NCI-H128 (cell line): ENCODE measurements around the gene TMEM134.

ENCODE experiments used
- DNase-seq: peaks from one replicate; lab custom pipeline; 2025; ENCODE audit not compliant: unreplicated experiment; lab: John Stamatoyannopoulos, UW

The TMEM134 gene

DNA sequence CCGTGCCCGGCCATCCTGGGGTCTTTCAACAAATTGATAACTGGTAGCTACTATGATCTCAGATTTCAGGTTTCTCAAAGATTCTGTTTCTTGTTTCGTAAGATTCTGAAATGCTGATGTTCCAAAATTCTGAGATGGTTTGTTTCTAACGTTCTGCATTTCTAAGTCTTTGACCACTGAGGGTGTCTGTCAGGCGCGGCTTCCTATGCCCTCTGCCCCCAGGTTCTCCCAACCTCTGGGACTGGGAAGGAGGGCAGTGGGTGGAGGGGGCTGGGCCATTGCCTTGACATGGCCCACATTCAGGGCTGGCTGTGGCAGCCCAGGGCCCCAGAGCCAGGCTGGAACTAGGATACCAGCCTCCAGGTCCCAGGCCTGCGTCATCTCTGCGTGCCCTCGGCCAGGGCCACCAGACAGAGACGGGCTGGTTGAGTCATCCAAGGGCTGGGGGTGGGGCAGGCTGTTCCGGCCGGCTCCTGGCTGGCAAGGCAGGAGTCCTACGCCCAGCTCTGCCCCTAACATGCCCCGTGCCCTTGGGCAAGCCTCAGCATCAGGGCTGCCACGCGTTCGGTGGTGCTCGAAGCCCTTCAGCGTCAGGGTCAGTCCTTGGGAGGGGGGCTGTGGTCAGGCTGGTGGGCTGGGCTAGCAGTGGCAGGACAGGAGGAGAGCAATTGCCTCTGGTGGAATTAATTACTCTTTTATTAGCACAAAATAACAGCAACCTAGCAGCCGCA is 5.2 kb downstream of the TMEM134 start:
- DNase-seq: no peak

DNA sequence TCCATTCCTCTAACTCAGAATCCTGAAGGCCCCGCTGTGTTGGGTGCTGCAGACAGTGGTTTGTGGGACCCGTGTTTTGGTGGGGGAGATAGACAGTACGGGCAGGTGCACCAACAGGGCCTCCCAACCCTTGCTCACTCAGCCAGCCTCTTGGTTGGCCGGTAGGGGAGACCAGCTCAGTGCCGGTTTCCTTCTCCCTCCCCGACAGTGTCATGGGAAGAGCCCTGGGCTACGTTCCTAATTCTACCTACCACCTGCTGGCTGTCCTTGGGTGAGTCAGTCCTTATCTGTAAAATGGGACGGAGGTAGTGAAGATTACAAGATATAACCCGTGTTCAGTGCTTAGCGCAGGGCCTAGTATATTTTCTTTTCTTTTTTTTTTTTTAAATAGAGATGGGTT is 5.9 kb downstream of the TMEM134 start:
- no peak for DNase-seq

DNA sequence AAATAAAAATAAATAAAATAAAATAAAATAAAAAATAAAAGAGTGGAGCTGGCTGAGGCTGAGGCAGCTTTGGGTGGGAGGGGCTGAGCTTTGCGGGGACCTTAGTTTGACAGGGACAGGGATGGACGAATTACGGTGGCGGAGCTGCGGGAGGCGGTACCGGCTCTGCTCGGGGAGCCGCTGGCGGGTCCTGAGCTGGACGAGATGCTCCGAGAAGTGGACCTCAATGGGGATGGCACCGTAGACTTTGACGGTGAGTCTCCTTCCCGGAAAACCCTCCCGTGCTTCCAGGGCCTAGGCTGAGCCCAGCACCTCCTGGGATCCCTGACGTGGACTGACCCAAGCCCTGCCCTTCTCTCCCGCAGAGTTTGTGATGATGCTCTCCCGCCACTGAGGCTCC is 10.8 kb downstream of the TMEM134 start:
- DNase-seq: no peak

DNA sequence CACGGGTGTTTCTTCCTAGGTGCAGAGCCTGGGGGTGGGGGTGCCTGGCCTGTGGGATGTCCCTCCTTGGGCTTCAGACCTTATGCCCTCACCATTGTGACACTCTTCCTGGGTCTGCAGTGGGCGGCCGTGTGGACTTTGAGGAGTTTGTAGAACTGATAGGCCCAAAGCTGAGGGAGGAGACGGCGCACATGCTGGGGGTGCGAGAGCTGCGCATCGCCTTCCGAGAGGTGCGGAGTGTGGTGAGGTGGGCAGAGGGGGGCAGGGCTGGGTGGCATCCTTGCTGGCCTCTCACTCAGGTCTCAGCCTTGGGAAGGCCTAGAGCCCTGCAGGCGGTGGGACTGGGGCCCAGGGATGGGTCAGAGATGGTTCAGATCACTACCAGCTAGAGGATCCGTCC is 11.6 kb downstream of the TMEM134 start:
- no peak for DNase-seq

DNA sequence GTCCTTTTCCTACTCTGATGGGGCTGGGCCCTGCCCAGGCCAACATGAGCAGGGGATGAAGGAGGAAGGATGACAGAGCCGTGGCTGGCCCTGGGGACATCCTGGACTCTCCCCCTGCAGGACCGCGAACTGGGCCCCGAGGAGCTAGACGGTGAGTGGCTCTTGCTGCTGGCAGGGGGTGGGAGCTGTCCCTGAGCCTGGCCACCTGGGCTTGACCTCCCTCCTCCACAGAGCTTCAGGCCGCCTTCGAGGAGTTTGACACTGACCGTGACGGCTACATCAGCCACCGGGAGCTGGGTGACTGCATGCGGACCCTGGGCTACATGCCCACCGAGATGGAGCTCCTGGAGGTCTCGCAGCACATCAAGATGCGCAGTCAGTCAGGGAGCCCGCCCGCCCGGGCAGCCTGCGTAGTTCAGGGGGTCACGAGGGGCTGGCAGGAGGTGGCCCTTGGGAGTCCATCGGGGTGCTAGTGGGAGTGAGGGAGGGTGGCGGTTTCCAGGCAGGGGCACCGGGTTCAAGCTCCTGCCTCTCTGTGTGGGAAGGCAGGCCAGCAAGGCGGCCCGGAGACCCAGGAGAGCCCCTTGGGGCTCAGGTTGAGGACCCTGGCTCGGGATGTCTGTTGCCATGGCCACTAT is 12.9 kb downstream of the TMEM134 start:
- no peak for DNase-seq

DNA sequence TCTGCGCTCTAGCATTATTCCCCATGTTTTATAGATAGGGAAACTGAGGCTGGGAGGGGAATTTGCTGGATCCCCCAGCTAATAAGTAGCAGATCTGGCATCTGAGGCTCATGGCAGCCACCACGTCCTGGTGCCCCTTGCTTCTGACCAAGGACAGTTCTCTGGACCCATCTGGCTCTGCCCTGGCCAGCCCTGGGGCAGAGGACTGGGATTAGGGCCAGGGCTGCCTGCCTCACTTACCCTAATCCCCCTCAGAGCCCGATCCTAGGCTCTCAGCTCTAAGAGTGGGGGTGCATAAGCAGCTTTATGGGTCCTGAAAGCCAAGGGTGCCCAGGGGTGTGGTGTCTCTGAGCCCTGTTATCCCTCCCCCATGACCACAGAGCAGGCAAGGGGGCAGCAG is 14.0 kb downstream of the TMEM134 start, which contains the start of gene CABP4:
TSS of gene CABP4 (plus strand) at position 301 of the 400 bp plus-strand sequence. CDS start at position 371, 70 bp downstream.
- no peak for DNase-seq

DNA sequence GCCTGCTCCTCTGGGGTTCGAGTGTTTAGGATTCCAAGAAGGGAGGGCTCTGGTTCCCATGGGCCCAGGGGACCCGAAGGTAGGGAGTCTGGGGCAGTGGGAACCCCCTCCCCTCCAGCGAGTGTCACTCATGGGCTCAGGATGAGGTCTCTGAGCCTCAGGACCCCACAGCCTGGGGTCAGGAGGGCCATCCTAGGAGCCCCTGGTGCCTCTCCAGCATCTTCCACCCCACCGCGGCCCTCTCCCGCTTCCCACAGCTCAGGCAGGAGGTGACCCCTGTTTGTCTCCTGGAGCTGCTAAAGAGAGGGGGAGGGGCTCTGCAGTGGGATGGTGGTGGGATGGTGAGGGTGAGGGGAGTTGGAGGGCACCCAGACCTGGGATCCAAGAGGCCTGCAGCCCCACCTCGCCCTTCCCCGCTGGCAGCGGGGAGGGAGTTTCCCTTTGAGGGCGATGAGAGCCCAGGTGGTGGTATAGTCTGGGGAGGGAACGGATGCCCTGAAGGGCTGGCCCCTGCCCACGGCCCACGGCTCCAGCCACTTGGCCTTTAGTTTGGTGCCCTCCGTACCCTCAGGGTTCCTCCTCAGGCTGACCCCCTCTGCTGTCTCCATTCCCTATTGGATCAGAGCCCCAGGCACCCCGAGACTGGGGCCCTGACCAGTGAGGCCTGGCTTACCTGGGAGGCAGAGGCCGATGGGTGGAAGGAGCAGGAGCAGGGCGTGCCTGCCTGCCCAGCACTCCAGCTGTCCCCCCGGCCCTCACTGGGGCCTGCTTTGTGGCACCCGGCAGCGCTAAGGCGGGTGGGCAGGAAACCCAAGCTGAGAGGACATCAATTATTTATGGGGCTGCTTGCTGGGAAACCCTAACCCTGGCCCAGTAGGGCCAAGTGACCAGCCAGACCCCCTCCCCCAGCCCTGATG is 15.0 kb downstream of the TMEM134 start:
- DNase-seq: no peak

DNA sequence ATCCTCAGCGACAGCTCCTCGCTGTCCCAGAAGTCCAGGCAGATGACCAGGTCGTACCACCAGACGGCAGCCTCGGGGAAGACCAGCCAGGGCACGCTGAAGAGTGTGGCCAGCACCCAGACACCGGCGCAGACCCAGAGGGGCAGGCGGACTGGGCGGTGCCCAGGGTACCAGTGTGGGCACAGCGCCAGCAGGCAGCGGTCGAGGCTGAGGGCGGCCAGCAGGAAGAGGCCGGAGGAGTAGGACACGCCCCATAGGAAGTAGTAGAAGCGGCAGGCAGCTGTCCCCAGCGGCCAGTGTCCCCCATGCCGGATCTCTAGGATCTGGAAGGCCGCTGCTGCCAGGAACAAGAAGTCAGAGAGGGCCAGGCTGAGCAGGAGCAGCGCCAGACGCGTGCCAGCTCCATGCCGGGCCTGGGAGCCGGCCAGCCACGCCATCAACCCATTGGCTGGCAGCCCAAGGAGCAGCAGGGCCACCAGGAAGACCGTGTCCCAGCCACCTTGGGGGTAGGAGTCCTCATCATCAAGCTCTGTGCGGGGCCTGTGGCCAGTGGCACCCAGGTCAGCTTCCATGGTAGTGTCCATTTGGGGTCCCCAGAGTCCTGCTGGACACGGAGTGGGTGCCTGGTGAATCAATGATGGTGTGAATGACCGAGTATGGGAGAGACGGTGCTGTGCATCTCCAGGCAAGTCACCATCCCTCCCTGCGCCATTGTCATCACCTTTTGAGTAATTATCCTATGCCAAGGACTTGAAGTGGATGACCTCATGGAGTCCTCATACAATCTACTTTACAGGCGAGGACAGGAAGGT is 16.7 kb downstream of the TMEM134 start, which contains the start of gene GPR152:
TSS of gene GPR152 (minus strand) at position 589 of the 812 bp plus-strand sequence. CDS start at position 584, 5 bp downstream.
- no peak for DNase-seq

DNA sequence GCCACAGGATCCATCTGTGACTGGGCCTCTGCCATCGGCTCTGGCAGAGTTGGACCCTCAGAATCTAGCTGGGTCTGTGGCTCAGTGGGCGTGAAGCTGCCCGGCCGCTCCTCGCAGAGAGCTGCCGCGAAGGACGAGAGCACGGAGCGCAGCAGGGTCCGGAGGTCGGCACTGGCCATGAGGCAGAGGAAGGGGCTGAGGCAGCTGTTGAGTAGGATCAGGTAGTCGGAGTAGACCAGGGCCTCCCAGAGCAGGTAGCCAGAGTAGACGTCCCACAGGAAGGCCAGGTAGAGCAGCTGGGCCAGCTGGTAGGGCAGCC is 17.4 kb downstream of the TMEM134 start:
- DNase-seq: no peak

DNA sequence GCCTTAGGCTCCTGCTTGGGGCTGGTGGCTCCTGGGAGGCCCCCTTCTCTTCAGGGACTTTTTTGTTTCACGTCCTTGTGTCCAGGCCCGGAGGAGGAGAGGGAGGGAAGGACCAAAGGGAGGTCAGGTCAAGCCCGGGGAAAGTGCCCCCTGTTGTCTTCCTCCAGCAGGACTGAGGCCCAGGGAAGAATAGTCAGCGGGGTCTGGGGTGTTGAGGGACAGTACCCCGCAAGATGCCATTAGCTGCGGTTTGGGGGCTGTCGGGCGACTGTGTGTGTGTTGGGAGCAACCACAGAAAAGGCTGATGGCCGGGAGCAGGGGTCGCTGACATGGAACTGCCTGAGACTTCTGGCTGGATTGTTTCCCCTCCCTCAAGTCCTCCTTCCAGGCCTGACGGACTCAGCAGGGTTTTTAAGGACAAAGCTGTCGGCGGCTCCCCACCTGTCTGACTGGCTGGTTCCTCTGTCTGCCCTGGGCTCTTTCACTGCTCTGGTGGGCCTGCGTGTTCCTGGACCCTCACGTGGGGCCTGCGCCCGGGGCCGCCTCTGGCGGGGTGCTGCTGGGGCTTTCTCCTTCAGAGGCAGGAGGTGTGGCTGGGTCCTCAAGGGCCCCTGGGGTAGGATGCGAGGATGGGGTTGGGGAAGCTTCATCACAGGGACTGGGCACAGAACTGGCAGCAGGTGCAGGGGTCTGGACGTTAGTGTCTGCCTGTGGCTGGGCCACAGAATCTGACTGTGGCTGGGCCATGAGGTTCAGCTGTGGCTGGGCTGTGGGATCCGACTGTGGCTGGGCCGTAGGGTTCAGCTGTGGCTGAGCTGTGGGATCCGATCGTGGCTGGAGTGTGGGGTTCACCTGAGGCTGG is 18.0 kb downstream of the TMEM134 start:
- DNase-seq: no peak

DNA sequence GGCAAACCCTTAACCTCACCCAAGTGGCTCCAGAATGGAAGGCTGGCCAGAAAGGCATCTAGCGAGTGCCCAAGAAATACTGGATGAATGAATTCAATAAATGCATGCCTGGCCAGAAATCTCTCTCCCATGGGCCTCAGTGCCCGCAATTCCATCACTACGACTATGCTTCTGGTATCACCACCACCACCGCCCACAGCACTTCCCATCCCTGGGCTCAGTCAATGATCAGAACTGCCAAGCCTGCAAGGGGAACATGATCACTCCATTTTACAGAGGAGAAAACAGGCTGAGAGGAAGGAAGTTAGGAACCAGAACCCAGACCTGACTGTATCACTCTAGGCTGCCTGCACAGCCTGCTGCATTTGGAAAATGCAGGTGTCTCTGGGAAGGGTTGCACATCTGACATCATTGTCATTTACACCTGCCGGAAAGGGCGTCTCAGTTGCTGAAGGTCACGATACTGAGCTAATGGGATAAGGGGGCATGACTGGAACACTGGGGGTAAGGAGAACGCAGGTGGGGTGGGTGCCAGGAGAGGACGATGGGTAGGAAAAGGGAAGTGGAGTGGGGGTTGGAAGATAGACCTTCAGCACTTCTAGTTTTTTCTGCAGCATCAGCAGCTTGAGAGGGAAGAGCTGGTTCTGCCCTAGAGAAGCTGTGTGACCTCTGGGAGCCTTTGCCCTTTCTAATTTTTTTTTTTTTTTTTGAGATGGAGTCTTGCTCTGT is 19.8 kb downstream of the TMEM134 start:
- no peak for DNase-seq

DNA sequence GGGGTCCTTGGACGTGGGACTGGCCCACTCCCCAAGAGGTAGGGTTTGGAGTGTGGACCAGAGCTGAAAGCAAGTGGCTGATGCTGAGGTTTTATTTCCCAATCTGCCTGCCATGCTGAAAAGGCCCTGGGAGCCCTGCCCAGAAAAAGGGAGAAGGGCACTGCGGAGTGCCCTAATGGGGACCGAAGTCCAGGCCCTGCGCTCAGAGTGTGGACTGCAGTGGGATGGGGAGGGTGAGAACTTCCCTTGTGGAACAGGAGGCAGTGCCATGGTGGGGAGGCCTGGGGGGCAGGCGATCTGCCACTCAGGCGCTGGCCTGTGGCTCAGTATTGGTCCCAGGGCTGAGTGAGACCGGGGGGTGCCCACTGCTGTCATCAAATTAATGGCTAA is 20.8 kb downstream of the TMEM134 start:
- DNase-seq: no peak

DNA sequence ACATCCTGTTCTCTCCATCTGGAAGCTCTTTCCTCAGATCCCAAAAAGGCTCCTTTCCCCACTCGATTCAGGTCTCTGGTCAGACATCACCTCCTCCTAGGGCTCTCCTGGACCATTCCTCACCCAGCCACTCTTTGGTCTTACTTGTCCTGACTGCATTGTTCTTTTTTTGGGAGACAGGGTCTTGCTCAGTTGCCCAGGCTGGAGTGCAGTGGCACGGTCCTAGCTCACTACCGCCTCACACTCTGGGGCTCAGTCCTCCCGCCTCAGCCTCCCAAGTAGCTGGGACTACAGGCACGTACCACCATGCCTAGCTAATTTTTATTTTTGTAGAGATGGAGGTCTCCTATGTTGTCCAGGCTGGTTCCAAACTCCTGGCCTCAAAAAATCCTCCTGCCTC is 23.5 kb downstream of the TMEM134 start:
- no peak for DNase-seq

DNA sequence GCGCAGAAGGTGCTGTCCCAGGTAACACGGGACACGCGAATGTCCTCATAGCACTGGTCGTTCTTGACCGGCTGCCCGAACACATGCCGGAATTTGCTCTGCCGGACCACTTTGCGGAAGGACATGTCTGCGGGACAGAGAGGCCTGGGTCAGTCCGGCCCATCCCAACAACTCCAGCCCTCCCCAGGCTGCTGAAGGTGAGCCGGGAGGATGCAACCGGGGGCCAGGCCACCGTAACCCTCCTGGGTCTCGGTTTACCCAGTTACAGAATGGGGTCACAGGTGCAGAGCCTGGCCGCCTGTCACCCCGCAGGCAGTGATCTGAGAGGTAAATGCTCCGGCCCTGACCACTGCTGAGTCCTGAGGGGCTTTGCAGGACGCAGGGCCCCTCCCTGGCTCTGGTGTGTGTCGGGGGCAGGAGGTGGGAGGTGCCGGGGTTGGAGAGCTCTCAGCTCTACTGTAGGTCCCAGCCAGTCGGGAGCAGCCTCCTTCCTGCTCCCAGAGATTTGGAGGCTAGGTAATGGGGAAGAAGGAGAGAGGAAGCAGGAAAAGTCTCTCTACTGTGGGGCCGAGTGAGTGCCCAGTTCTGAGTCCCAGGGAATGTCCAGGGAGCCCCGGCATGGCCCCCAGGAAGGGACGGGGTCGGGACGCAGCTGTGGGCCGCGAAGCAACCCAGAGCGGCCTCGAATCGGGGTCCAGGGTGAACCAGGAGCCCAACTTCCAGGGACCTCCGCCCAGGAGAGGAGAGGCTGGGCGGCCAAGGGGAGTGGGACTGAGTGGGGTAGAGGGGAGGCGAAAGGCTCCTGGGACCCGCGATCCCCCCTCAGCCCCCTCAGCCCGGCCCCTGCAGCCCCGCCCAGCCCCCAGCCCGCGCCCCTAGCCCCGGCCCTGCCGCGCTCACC is 26.3 kb downstream of the TMEM134 start:
- DNase-seq: no peak

DNA sequence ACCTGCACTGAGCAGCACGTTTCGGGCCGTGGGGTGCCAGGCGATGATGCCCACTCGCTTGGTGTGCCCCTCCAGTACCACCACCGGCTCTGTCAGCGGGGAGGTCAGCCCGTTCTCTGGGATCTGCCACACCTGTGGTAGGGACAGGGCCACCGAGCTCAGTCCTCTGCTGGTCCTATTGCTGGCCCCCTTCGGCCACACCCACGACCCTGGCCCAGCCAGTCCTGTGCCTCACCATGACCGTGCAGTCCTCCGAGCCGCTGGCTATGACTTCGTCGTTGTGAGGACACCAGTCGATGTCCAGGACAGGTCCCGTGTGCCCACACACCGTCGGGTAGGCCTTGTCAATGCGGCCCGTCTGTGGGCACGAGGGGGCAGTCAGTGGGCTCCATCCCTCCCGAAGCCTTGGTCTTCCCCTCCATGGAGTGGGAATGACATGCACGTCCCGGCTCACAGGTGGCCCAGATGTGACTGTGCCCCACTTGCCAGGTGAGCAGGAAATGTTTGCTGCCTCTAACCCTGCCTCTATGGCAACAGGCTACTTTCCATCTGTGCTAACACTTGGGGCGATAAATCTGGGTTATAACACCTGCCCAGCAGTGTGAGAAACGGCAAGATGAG is 27.2 kb downstream of the TMEM134 start:
- DNase-seq: no peak

DNA sequence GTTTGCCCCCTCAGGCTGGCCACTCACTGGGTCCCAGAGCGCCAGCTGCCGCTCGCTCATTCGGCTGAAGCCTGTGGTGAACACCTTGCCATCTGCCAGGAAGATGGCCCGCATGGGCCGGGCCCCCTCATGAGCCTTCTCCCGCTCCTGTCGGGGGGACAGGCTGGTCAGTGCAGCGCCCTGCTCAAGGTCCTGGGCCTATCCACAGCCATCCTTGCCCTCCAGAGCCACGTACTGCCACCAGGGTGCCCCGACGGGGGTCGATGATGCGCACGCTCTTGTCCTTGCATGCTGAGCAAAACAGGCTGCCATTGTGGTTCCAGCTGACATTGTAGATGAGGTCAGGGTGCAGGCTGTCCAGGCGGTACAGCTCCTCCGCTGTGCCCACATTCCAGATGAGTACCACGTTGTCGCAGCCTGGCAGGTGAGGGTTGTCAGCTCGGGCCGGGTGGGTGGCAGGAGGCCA is 27.9 kb downstream of the TMEM134 start:
- DNase-seq: no peak

DNA sequence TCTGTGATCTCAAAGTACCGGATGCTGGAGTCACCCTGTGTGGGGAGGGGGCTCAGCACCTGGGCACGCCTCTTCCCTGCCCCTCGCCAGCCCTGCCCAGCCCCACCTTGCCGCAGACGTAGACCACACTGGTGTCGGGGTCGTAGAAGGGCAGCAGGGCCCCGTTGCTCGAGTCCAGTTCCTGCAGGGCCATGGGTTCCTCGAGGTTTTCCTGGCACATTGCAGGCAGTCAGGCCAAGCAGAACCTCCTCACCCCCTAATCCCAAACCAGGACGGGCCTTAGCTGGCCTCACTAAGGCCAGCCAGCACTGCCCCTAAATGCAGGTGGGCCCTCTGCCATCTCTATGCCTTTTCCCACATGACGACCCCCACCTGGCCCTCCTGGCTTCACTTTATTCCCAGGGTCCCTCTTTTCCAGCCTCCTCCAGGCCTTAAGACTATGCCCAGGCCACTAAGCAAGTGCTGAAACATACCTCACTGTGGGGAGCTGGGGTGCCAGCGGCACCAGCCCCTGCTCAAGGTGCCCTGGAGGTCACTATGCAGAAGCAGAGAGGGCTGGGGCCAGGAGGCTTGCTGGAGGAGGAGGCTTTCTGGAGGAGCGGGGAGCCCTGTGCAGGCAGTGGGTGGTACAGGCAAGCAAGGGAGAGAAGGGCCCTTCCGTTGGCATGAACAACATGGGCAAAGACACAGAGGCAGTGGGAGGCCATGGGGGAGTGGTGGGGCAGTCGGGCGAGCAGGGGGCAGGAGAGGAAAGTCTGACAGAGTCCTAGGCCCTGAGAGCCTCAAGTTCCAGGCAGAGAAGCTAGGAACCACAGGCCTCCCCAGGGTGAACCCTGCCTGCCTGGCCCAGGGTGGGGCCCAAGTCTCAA is 28.6 kb downstream of the TMEM134 start:
- no peak for DNase-seq
